Limb (tissue), 2 donors: ENCODE results near the gene RMI1.

Experiments
- DNase-seq, 2 donors: peaks; one replicate each; pipeline ENCODE4 v3.0.0-alpha.2; 2016; ENCODE audit errors: extremely low spot score in 2 of 2

The RMI1 gene

GRCh38 chr9:83967073-83967472, 13.5 kb upstream of the RMI1 start:
- no peak for DNase-seq

- no peak for DNase-seq
Measured at GRCh38 chr9:83969602-83970001, 11.0 kb upstream of the RMI1 start.

GRCh38 chr9:83971485-83971884, 9.1 kb upstream of the RMI1 start:
- DNase-seq: no peak

- DNase-seq: no peak
Measured at GRCh38 chr9:83972286-83972685, 8.3 kb upstream of the RMI1 start.

- no peak for DNase-seq
Measured at GRCh38 chr9:83975300-83975699, 5.3 kb upstream of the RMI1 start.

GRCh38 chr9:83976372-83976771, 4.2 kb upstream of the RMI1 start:
- no peak for DNase-seq

GRCh38 chr9:83977196-83977595, 3.4 kb upstream of the RMI1 start:
- DNase-seq: no peak

GRCh38 chr9:83978992-83979811, 1.4 kb upstream of the RMI1 start:
- peak; percentile 76 to 91 for DNase-seq

GRCh38 chr9:83979812-83980394, 702 bp upstream of the RMI1 start, which contains the start of gene HNRNPK:
HNRNPK (minus strand) TSS chr9:83980215; CDS start chr9:83978252, 1,963 bp downstream.
- peak; percentile 97 to 99 for DNase-seq

GRCh38 chr9:83981126-83981871, 694 bp downstream of the RMI1 start:
- no peak for DNase-seq

GRCh38 chr9:83986195-83986594, 5.6 kb downstream of the RMI1 start:
- DNase-seq: no peak

- DNase-seq: no peak
Measured at GRCh38 chr9:83986765-83987401, 6.3 kb downstream of the RMI1 start.

GRCh38 chr9:83987402-83987791, 6.8 kb downstream of the RMI1 start:
- no peak for DNase-seq

GRCh38 chr9:83988411-83988810, 7.8 kb downstream of the RMI1 start:
- DNase-seq: no peak

- no peak for DNase-seq
Measured at GRCh38 chr9:83991355-83991754, 10.8 kb downstream of the RMI1 start.

GRCh38 chr9:83992407-83992806, 11.8 kb downstream of the RMI1 start:
- no peak for DNase-seq

GRCh38 chr9:83992901-83993300, 12.3 kb downstream of the RMI1 start:
- DNase-seq: no peak

GRCh38 chr9:83996126-83996525, 15.5 kb downstream of the RMI1 start:
- DNase-seq: no peak

- no peak for DNase-seq
Measured at GRCh38 chr9:83999141-83999918, 18.7 kb downstream of the RMI1 start.

GRCh38 chr9:84000186-84000585, 19.6 kb downstream of the RMI1 start:
- DNase-seq: no peak

GRCh38 chr9:84001621-84002020, 21.0 kb downstream of the RMI1 start:
- DNase-seq: no peak
